Measurements from ENCODE around the gene CLPTM1L. TPM values are rescaled to one million over a fixed set of nuclear protein-coding genes. Genes with fewer than 3 reads are reported as not detected.
A peak's percentile ranks its signal among the peaks of the same experiment; 100 is the strongest.
"Not testable (repeated sequence)": the region's sequence is repeated elsewhere in the genome, so short reads cannot be mapped to it uniquely, and the experiment has no call there.

CLPTM1L gene
- total and polyA plus RNA-seq, 2 donors (not counting 1 experiment from before 2014, with no cell fraction given), result 78.4 to 99.9 TPM

DNA sequence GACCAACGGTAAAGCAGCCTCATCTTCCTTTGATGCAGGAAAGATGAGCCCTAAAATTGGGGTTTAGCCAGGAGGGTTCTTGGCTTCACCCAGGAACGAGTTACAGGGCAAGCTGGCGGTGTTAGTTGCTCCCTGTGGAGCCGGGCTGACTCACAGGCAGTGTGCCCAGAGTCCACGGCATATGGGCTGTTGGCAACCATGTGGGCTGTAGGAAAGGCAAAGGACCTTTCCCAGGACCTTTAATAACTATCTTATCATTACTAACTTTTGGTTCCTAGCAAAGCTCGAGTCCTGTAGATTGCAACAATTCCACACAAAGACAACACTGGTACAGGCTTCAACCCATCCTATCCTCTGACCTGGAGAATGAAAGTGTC lies 29.8 kb upstream of the CLPTM1L start:
- CTCF ChIA-PET, result interaction anchor here (1.4 kb wide), 1 partner anchor 30 kb away, joined by 3 read pairs; the partner anchor contains the start of gene CLPTM1L
- TF ChIP-seq, protein P1, sequence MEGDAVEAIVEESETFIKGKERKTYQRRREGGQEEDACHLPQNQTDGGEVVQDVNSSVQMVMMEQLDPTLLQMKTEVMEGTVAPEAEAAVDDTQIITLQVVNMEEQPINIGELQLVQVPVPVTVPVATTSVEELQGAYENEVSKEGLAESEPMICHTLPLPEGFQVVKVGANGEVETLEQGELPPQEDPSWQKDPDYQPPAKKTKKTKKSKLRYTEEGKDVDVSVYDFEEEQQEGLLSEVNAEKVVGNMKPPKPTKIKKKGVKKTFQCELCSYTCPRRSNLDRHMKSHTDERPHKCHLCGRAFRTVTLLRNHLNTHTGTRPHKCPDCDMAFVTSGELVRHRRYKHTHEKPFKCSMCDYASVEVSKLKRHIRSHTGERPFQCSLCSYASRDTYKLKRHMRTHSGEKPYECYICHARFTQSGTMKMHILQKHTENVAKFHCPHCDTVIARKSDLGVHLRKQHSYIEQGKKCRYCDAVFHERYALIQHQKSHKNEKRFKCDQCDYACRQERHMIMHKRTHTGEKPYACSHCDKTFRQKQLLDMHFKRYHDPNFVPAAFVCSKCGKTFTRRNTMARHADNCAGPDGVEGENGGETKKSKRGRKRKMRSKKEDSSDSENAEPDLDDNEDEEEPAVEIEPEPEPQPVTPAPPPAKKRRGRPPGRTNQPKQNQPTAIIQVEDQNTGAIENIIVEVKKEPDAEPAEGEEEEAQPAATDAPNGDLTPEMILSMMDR (IDR thresholded peaks at IDR 0.05), result no peak
- no peak for TF ChIP-seq EZH2 (IDR thresholded peaks at IDR 0.05; ENCODE audit: borderline replicate concordance, insufficient read depth, low read depth, low read length, poor library complexity, severe bottlenecking)
- intact Hi-C loops (cut with micrococcal nuclease), result no loop called here
- no peak overlapping the region for H3K4me3 ChIP-seq (ENCODE audit: control extremely low read depth in 1 of 5, extremely low read depth in 1 of 5, insufficient read depth in 1 of 5, low read depth in 2 of 5, low read length in 4 of 5)
- Mint-ChIP-seq H3K27me3 (no peaks in the 10 kb centered on the region), H3K27ac (peak overlapping the region; percentile 59), H3K9me3 (ENCODE audit: insufficient read depth) (no peaks in the 10 kb centered on the region), H3K4me3 (no peak overlapping the region), H3K4me1 (peaks cover 40% of the 10 kb centered on the region)
- H3K9me3 ChIP-seq (ENCODE audit: control extremely low read depth in 1 of 3, control insufficient read depth in 2 of 3, insufficient read depth in 1 of 3, low read length in 2 of 3), result peaks cover 0 to 15% (median under 1%) of the 10 kb centered on the region in 3 donors
- 93% methylated on average over 4 of the region's 6 CpGs for WGBS (ENCODE audit: insufficient coverage)
- H3K4me1 ChIP-seq (ENCODE audit: control insufficient read depth in 2 of 2, insufficient read depth in 2 of 2, low read length in 2 of 2), result peaks cover 28 to 38% of the 10 kb centered on the region in 2 donors
- no peak overlapping the region for H2AFZ ChIP-seq (ENCODE audit: insufficient read depth, low read depth, low read length, poor library complexity, severe bottlenecking)
- DNase-seq, result no peak
- no peak overlapping the region for H3K27ac ChIP-seq (ENCODE audit: low read length in 2 of 2)
- no peaks in the 10 kb centered on the region for H3K36me3 ChIP-seq (replicated peaks in 1 of 2; ENCODE audit: control extremely low read depth in 1 of 2, control insufficient read depth in 1 of 2, extremely low read depth in 1 of 2, insufficient read depth in 2 of 2, low read length in 1 of 2)
- H3K27me3 ChIP-seq (replicated peaks in 1 of 4; ENCODE audit: control extremely low read depth in 1 of 4, control insufficient read depth in 3 of 4, insufficient read depth in 4 of 4, low read length in 3 of 4), result no peaks in the 10 kb centered on the region
- no peak overlapping the region for H3K9ac ChIP-seq (ENCODE audit: low read length)
- POLR2A ChIA-PET, result interaction anchor here (2.5 kb wide), 1 partner anchor 11 kb away, joined by 13 read pairs; no protein-coding TSS in a partner anchor
- no peaks in the 10 kb centered on the region for H4K20me1 ChIP-seq (ENCODE audit: control insufficient read depth, insufficient read depth, low read length, poor library complexity, severe bottlenecking)
- H3K79me2 ChIP-seq (ENCODE audit: control insufficient read depth, insufficient read depth, low read length), result no peaks in the 10 kb centered on the region
- no peak overlapping the region for H3K4me2 ChIP-seq (replicated peaks; ENCODE audit: low read depth, low read length, poor library complexity, severe bottlenecking)
- ATAC-seq (ENCODE audit: low read depth), result no peak

DNA sequence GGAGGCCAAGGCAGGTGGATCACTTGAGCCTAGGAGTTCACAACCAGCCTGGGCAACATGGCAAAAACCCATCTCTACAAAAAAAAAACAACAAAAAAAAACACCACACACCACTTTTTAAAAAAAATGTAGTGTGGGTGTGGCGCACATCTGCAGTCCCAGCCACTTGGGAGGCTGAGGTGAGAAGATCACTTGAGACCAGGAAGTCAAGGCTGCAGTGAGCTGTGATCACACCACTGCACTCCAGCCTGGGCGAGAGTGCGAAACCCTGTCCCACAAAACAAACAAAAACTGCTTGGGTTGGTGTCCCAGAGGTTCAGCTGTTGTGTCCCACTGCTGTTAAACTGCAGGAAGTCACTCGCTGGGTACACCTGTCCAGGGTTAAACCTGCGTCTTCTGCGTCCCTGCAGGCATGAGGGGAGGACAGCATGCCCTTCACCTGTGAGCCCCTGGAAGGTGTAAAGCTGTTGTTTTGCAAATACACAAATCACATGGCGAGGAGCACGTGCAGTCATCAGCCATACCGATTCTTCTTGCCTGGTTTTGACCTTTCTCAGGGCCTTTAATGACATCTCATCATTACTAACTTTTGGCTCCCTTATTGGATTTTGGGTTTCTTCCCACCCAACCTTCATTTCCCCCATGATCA lies 29.3 kb upstream of the CLPTM1L start:
- H3K9me3 ChIP-seq (ENCODE audit: control extremely low read depth in 1 of 3, control insufficient read depth in 2 of 3, insufficient read depth in 1 of 3, low read length in 2 of 3), result peaks cover 0 to 9% (median 0%) of the 10 kb centered on the region in 3 donors
- H3K27me3 ChIP-seq (replicated peaks in 1 of 4; ENCODE audit: control extremely low read depth in 1 of 4, control insufficient read depth in 3 of 4, insufficient read depth in 4 of 4, low read length in 3 of 4), result no peaks in the 10 kb centered on the region
- H3K4me1 ChIP-seq (ENCODE audit: control insufficient read depth in 2 of 2, insufficient read depth in 2 of 2, low read length in 2 of 2), result peaks cover 28 to 38% of the 10 kb centered on the region in 2 donors
- Mint-ChIP-seq H3K27me3 (no peaks in the 10 kb centered on the region), H3K4me3 (no peak overlapping the region), H3K9me3 (ENCODE audit: insufficient read depth) (no peaks in the 10 kb centered on the region), H3K27ac (peak overlapping the region; percentile 59), H3K4me1 (peaks cover 40% of the 10 kb centered on the region)
- H3K4me3 ChIP-seq (ENCODE audit: control extremely low read depth in 1 of 5, extremely low read depth in 1 of 5, insufficient read depth in 1 of 5, low read depth in 2 of 5, low read length in 4 of 5), result no peak overlapping the region
- H2AFZ ChIP-seq (ENCODE audit: insufficient read depth, low read depth, low read length, poor library complexity, severe bottlenecking), result no peak overlapping the region
- H3K4me2 ChIP-seq (replicated peaks; ENCODE audit: low read depth, low read length, poor library complexity, severe bottlenecking), result peak overlapping the region; percentile 16
- no peaks in the 10 kb centered on the region for H3K36me3 ChIP-seq (replicated peaks in 1 of 2; ENCODE audit: control extremely low read depth in 1 of 2, control insufficient read depth in 1 of 2, extremely low read depth in 1 of 2, insufficient read depth in 2 of 2, low read length in 1 of 2)
- no peak for ATAC-seq (ENCODE audit: low read depth)
- H3K9ac ChIP-seq (ENCODE audit: low read length), result no peak overlapping the region
- DNase-seq, result no peak
- intact Hi-C loops (cut with micrococcal nuclease), result no loop called here
- ChIA-PET CTCF (interaction anchor here (1.0 to 1.4 kb wide), 2 partner anchors 29 to 271 kb away, joined by 3 read pairs; partner anchors contain the start of gene CLPTM1L), POLR2A (interaction anchor here (0.8 to 2.5 kb wide), 2 partner anchors 9 to 12 kb away, joined by 5 to 13 read pairs; no protein-coding TSS in a partner anchor)
- no peak overlapping the region for H3K27ac ChIP-seq (ENCODE audit: low read length in 2 of 2)
- no peak for TF ChIP-seq EZH2 (IDR thresholded peaks at IDR 0.05; ENCODE audit: borderline replicate concordance, insufficient read depth, low read depth, low read length, poor library complexity, severe bottlenecking)
- TF ChIP-seq, protein P1 (IDR thresholded peaks at IDR 0.05), result no peak
- H3K79me2 ChIP-seq (ENCODE audit: control insufficient read depth, insufficient read depth, low read length), result no peaks in the 10 kb centered on the region
- WGBS (ENCODE audit: insufficient coverage), result 48% methylated on average over 6 of the region's 9 CpGs
- no peaks in the 10 kb centered on the region for H4K20me1 ChIP-seq (ENCODE audit: control insufficient read depth, insufficient read depth, low read length, poor library complexity, severe bottlenecking)

DNA sequence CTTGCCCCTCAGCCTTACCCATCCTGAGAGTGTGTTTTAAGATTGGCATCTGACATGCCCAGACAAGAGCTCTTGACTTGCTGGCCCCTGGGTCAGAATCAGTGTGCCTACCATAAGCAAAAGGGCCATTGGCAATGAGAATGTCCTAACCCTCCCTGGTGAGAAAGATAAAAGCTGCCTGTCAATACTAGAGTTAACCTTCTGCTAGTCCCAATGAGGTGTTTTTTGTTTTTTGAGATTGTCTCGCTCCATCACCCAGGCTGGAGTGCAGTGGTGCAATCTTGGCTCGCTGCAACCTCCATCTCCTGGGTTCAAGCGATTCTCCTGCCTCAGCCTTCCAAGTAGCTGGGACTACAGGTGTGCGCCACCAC lies 27.1 kb upstream of the CLPTM1L start:
- H3K36me3 ChIP-seq (replicated peaks in 1 of 2; ENCODE audit: control extremely low read depth in 1 of 2, control insufficient read depth in 1 of 2, extremely low read depth in 1 of 2, insufficient read depth in 2 of 2, low read length in 1 of 2); H3K9me3 ChIP-seq (ENCODE audit: control extremely low read depth in 1 of 3, control insufficient read depth in 2 of 3, insufficient read depth in 1 of 3, low read length in 2 of 3); H3K27me3 Mint-ChIP-seq; H3K9me3 Mint-ChIP-seq (ENCODE audit: insufficient read depth); H4K20me1 ChIP-seq (ENCODE audit: control insufficient read depth, insufficient read depth, low read length, poor library complexity, severe bottlenecking); H3K9ac ChIP-seq (ENCODE audit: low read length); intact Hi-C loops (cut with micrococcal nuclease); DNase-seq; H2AFZ ChIP-seq (ENCODE audit: insufficient read depth, low read depth, low read length, poor library complexity, severe bottlenecking); H3K27me3 ChIP-seq (replicated peaks in 1 of 4; ENCODE audit: control extremely low read depth in 1 of 4, control insufficient read depth in 3 of 4, insufficient read depth in 4 of 4, low read length in 3 of 4); H3K4me3 ChIP-seq (ENCODE audit: control extremely low read depth in 1 of 5, extremely low read depth in 1 of 5, insufficient read depth in 1 of 5, low read depth in 2 of 5, low read length in 4 of 5); H3K79me2 ChIP-seq (ENCODE audit: control insufficient read depth, insufficient read depth, low read length): not testable (repeated sequence)
- Histone ChIP-seq H3K4me1 (ENCODE audit: control insufficient read depth in 2 of 2, insufficient read depth in 2 of 2, low read length in 2 of 2) (peaks cover 32 to 42% of the 10 kb centered on the region in 2 donors), H3K27ac (ENCODE audit: low read length in 2 of 2) (peak overlapping the region in 1 of 2 donors; percentile 38), H3K4me2 (replicated peaks; ENCODE audit: low read depth, low read length, poor library complexity, severe bottlenecking) (peak overlapping the region; percentile 45)
- ChIA-PET POLR2A (interaction anchor here (1.2 to 2.0 kb wide), 3 partner anchors 8 to 27 kb away, joined by 3 to 16 read pairs (median 7); partner anchors contain the start of gene CLPTM1L), CTCF (interaction anchor here (0.7 to 4.2 kb wide), 6 partner anchors 9 to 273 kb away, joined by 3 to 38 read pairs (median 4); partner anchors contain the start of gene CLPTM1L)
- 100% methylated on average over 2 of the region's 4 CpGs for WGBS (ENCODE audit: insufficient coverage)
- peak; percentile 19 for ATAC-seq (ENCODE audit: low read depth)
- H3K27ac Mint-ChIP-seq, result peak overlapping the region; percentile 84
- H3K4me1 Mint-ChIP-seq, result peaks cover 45% of the 10 kb centered on the region
- H3K4me3 Mint-ChIP-seq, result peak overlapping the region; percentile 72
